ENCODE results near the gene HSD17B12.

Gene HSD17B12

DNA sequence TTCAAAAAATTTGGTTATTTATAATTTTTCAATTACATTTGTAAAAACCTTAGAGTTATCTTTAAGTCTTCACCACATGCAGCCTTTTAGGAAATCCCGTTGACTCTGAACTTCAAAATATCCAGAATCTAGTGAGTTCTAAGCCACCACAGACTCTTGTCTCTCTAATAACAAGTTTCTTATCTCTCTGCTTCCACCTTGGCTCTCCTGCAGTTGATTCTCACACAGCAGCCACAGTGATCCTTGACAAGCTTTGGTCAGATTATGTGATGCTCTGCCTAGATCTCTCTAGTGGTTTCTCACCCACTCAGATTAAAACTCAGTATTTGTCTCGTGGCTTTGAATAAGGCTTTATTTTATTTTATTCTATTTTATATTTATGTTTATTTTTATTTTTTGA is 8.6 kb downstream of the HSD17B12 start:
- DNase-seq, result no peak

DNA sequence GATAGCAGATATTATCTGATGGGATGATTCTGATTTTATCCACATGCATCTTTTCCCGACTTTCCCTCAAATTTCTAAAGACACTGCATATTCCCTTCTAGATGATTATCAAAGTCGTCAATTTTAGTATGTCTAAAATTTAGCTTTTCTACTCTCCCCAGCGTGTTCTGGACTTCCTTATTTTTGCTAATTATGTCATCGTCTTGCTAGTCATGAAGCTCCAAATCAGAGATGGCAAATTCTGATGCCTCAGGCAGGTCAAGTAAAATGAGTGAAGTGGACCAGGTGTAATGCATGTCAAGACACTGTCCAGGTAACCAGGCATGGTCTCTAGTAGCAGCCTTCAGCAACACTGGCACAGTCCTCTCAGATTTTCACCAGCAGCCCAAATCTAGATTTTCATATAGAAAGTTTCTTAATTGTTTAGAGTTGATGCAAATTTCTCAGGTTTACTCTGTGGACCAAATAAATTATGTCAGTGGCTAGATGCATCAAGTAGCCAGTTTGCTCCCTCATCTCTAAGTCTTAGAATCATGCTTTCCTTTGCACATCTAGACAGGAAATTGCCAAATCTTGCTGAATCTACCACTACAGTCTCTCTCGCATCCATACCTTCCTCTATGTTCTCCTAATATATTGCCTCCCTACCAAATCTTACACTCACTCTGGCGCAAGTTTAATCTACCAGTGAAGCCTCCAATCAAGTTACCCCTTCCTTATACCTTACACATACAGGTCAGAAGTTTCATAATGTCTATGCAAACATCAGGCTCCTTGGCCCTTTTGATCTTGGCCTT is 10.6 kb downstream of the HSD17B12 start:
- DNase-seq, result no peak

DNA sequence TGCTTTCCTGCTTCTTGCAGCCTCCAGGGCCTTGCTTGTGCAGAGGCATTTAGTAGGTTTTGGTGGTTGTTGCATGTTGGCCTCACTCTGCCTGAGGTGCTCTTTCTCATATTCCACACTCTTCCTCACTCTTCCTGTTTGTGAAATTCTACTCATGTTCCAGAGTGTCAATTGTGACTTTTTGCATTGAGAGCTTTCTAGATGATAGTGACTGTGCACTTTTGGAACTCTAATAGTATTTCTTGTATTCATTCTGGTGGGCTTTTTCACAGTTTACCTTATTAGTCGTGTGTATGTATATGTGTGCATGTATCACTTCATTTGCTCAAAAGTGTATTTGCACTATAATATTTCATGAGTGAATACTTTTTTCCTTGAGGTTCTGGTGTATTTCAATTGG is 11.3 kb downstream of the HSD17B12 start:
- no peak for DNase-seq

DNA sequence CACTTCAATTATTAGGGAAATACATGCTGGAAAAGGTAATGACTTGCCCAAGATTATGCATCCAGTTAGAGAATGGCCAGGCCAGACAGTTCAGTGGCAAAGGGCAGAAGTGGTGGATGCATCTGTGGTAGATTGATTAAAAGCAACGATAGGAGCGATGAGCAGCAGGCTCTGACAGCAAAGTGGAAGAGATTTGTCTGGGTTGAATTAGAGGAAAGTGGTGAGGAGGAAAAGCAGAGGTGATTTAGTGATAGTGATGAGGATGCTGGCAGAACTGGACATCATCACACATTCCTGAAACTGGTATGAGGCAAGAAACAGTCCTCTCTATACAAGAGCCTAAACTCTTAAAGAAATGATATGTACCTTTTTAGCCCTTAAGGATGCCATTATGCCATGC is 12.5 kb downstream of the HSD17B12 start:
- no peak for DNase-seq

DNA sequence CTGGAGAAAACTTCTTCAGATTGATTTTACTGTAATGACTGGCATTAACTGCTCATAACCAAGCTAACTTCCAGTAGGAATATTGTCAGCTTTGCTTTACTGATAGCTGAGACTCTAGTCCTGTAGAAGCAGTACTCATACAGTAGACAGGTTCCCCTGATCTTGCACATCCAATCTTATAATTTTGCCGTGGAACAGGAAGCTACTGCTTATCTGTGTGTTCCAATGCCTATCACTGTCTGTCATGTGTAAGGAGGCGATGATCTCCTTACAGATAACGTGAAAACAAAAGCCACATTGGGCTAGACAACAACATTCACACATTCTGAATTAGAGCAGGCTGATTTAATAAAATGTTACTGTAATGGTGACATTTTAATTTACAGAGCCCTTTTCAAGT is 13.2 kb downstream of the HSD17B12 start:
- no peak for DNase-seq

DNA sequence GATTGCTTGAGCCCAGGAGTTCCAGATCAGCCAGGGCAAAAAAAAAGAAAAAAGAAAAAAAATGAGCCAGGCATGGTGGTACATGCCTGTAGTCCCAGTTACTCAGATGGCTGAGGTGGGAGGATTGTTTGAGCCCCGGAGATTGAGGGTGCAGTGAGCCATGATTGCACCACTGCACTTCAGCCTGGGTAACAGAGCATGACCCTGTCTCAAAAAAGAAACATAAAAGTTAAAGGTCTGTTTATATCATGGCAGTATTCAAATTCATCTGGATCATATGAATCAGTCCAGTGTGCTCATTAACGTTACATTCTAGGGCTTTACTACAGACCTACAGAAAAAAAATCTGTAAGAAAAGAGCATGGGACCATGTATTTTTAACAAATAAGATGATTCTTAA is 13.9 kb downstream of the HSD17B12 start:
- no peak for DNase-seq

DNA sequence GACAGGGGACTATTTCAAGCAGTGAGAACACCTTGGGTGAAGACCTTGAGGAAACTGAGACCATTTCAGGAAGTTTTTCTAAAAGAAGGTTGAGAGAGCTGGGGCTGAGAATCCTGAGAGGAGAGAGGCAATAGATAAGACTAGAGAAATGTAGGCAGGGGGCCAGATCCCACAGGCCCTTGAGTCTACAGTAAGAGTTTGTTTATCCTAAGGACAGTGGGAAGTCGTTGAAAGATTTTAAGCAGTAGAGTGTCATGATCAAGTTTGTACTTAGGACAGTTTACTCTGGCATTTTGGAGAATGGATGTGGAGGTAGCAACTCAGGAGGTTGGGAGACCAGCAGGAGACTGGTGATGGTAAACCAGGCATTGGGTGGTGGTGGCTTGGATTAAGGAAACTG is 17.1 kb downstream of the HSD17B12 start:
- no peak for DNase-seq

DNA sequence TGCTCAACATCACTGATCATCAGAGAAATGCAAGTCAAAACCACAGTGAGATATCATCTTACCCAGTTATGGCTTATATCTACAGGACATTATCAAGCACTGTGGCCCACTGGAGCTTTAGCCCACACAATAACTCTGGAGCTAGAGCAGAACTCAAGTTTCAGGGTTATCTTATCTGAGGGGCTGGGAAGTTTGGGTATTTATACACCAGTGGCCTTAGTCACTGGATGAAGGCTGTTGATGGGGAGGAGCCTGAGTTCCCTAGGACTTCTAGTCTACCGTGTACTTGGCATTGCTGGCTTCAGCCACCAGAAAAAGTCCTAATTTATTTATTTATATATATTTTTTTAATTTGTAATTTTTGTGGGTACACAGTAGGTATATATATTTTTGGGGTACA is 19.3 kb downstream of the HSD17B12 start:
- DNase-seq, result no peak

DNA sequence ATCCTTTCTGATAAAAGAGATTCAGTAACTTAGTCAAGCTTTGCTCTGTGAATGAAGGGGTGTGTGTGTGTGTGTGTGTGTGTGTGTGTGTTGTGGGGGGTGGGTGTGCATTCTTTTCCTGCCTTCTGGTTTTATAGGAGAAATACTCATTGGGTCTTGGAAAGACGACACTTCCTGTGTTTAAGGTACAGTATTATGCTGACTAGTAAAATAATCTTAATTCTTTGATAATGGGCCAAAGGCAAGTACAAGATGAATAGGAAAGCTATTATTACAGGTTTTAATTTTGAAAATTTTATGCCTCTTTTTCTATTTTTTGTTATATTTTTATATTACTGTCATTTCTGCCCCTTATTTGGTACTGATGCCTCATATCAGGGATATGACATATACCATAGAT is 26.1 kb downstream of the HSD17B12 start:
- DNase-seq, result no peak

DNA sequence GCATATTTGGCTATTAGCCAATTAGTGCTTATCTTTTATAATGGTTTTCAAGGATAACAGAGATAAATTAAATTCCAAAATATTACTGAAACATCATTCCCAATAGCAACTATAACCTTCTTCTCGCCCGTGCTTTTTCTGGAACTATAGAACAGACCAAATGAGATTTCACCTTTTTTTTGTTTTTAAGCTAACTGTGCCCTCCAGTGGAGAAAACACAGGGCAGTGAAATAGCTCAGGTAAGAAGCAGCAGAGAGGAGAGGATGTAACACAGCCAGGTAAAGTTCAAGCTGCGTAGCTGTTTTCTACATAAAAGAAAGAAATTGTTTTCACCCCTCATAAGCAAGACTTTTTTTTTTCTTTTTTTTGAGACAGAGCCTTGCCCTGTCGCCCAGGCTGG is 28.2 kb downstream of the HSD17B12 start:
- DNase-seq, result no peak

DNA sequence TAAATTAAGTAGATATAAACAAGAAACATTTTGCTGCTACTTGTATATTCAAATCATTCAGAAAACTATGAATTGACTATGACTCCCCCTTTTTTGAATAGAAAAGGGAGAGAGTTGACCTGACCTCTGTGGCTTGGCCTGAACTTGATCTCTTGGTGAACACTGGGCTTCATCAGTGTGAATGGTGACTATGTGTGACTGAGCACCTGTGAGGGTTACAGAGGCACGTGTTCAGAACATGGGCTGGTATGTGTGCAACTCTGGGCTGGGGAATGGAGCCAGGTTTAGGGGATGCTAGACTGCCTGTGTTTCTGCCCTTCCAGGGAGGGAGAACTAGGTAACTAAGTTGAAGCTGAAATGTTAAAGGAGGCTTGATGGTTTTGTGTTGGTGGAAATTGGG is 29.2 kb downstream of the HSD17B12 start:
- no peak for DNase-seq

DNA sequence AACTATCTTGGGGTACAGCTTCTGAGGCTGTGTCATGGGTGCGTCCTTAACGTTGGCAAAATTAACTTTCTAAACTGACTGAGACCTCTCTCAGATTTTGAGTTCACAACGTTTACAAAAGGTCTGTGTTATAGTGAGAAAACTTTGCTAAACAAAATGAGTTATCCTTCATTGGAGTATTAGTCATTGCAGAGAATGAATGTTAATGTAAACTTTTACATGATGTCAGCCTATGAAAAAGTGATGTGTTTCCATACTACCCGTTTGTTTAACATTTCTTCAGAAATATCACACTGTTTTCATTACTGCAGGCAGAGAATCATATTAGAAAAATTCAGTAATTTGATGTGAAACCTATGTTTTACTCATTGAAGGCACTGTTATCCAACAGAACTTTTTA is 32.1 kb downstream of the HSD17B12 start:
- no peak for DNase-seq

DNA sequence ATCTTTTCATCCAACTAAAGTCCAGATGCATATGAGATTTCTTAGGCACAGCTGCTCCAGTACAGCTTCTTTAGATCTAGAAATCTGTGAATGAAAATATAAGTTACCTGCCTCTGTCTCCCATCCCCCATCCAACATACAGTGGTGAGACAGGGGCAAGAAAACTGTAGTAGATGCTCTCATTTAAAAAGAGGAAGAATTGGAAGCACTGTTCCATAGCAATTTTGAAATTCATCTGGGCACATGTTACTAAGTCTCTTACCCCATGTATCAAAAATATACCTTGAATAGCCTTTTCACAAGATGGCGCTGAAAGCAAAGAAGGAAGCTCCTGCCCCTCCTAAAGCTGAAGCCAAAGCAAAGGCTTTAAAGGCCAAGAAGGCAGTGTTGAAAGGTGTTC is 37.8 kb downstream of the HSD17B12 start:
- DNase-seq, result no peak

DNA sequence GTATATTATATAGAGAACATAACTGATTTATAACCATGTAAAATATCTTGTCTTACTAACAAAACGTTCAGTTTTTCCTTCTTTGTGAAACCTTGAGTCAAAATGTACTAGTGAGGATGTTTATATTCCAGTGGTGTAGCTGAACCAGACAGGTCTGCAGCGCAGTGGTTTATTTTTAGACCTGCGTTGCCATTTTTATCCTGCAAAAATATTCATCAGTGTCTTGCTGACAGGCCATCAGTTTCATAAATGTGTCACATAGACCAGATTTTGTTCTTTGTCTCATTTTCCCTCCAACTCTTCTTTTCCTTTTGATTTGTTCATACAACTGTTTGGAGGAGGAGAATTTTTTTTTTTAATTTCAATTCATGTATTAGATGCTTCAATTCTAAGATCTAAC is 43.1 kb downstream of the HSD17B12 start:
- DNase-seq, result no peak

DNA sequence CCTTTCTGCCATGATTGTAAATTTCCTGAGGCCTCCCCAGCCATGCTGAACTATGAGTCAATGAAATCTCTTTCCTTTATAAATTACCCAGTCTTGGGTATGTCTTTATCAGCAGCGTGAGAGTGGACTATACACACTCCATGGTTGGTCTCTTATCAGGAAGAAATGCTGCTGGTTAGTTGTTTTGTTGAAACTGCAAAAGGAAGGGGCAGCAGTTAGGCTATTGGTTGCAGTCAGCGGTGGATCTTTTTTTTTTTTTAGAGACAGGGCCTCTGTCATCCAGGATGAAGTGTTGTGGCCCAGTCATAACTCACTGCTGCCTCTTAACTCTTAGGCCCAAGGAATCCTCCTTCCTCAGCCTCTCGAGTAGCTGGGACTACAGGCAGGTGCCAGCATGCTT is 51.7 kb downstream of the HSD17B12 start:
- no peak for DNase-seq

DNA sequence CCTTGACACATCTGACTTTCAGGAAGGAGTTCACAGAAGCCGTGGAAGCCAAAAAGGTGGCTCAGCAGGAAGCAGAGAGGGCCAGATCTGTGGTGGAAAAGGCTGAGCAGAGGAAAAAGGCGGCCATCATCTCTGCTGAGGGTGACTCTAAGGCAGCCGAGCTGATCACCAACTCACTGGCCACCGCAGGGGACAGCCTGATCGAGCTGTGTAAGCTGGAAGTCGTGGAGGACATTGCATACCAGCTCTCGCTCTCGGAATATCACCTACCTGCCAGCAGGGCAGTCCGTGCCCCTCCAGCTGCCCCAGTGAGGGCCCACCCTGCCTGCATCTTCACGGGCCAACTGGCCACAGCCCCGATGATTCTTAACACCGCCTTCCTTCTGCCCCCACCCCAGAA is 53.7 kb downstream of the HSD17B12 start:
- DNase-seq, result no peak

DNA sequence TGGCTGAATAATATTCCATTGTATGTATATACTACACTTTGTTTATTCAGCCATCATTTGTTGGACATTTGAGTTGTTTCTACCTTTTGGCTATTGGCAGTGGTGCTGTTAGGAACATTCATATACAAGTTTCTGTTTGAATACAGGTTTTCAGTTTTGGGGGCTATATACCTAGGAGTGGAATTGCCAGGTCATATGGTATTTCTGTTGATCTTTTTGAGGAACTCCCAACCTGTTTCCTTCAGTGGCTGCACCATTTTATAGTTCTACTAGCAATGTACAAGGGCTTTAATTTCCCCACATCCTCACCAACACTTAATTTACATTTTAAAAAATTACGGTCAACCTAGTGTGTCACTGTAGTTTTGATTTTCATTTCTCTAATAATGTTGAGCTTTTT is 54.6 kb downstream of the HSD17B12 start:
- DNase-seq, result no peak

DNA sequence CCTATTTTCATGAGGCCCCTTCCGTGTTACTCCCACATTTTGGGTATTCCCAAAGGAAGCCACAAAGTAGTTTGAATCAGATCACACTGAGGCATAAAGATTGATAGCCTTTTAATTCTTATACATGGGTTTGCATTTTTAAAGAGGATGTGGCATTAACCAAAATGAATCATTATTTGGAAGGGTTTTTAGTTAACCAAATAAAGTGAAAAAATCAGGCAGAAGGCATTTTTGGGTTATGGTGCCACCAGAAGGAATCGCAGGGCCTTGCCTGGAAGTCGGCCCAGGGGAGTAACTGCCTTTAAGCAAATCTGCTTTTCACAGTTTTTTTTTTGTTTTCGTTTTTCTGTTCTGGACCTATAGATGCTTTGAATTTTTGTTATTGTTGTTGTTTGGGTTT is 55.4 kb downstream of the HSD17B12 start:
- no peak for DNase-seq

DNA sequence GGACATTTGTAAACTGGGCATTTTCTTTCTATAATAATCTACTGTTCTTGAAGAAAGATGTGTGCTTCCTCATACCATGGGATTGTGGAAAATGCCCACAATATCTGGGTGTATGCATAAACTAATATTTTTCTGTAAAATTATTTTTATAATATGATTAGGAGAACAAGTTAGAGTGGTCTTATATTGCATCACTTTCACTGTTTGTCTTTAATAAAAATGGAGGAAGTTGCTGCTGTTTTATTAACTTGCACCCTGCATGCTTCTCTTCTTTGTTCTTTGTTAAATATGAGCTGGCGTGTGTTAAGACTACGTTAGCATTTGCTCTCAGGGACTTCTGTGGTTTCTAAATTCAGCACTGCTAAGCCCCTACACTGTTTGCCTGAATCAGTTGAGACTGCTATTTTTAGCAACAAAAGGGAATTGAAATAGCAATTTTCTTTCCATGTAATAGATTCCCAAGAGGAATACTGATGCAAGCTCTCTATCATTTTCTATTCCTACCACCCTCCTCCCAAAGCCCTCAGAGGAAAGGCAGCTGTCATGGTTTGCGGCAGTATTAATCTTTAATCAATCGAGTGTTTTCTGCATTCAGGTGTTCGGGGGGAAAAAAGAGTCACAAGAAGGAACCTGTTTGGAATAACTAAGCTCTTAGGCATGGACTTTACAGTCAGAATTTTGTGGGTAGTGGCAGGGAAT is 56.1 kb downstream of the HSD17B12 start:
- no peak for DNase-seq

DNA sequence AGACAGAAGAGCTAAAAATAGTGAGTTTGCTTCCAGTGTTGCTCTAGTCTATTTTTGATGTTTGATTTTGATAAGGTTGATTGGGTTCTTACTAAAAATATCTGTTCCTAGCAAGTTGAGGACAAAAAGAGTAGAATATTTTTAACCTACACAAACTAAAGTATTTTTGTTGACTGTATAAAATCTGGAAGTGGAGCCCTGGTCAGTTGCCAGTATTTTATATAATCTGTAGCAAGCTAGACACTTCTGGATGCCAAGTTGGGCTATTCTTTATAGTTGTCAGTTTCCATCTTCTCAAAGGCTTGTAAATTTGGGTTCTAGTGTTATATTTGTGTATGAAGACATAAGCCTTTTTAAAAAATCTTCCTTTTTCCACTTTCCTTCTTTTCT is 56.7 kb downstream of the HSD17B12 start:
- DNase-seq, result no peak

DNA sequence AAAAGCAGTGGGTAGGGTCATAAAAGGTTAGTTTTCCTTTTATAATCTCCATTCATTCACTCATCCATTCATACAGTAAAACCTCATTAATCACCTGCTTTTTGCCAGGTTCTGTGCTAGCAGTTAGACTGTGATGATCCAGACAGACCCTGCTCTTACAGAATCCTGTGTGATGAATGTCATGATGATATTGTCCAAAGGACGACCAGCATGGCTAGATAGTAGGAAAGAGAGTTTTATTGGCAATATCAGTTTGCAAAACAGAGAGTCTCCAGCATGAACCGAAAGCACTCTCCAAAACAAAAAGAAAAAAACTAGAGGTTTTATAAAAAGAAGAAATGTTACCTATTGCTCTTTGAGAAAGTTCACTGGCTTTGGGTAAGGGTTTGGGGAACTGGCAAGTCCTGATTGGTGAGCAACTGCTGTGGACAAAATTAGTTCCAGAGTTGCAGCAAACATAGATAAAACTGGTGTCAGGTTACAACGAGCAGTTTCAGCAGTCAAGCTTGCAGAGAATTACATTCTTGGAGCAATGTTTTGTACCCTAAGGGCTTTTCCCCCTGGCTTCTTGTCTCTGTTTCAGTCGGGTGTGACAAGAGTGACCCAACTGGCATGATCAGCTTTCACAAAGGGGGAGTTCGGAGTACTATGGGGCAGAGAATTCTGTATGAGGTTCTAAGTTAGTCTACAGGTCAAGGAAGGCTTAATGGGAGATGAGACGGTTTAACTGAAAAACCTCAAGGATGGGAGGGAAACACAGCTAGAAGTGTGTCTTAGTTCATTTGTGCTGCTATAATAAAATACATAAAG is 58.3 kb downstream of the HSD17B12 start:
- peak; percentile 7 for DNase-seq

DNA sequence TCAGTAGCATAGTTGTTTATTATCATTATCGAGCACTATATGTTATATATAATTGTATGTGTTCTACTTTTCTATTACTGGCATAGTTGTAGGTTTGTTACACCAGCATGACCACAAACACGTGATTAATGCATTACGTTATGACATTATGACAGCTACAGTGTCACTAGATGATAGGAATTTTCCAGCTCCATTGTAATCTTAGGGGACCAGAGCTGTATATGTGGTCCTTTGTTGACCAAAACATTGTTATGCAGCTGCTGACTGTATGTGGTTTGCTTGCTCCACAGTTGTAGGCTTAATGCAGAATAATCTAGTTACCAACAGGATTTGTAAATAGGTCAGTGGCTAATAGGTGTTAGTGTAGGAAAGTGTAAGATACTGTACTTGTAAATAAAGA is 66.1 kb downstream of the HSD17B12 start:
- no peak for DNase-seq

DNA sequence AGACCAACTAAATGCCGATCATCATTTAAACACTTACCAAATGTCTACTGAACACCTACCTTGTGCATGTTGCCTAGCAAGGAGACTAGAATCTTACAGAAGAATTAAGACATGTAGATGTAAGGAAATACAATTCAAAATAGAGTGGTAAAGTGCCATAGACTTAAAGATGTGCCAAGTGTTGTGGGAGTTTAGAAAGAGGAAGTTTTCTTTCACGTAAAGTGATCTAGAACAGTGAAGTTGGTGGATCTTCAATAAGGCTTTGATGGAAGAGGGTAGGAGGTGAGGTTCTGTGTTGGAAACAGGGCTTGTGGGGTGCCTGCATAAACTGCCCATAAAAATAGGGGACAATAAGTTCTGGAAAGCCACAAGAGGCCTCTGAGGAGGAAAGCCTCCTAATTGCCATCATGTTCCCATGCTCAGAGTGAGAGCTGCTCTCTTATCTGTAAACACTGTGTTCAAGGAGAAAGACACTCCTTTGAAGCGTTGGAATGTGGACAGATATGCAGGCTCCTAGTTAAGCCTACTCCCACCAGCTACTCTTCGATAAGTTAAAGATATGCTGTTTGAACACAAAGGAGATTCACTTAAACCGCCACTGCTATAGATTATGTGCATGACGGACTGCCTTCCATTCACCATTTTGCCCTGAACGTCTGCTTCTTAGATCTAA is 66.7 kb downstream of the HSD17B12 start:
- no peak for DNase-seq

Data from NCI-H1105 treated with DMSO at 0.1 percent for 48 hours (cell line).